ENCODE measurements around the gene ABHD18. TPM values are rescaled to one million over a fixed set of nuclear protein-coding genes. Genes with fewer than 3 reads are reported as not detected.
"Not testable (repeated sequence)": the region's sequence is repeated elsewhere in the genome, so short reads cannot be mapped to it uniquely, and the experiment has no call there.

ABHD18 gene
- total RNA-seq, 1 donor from 2014 or later: 5.4 TPM

DNA sequence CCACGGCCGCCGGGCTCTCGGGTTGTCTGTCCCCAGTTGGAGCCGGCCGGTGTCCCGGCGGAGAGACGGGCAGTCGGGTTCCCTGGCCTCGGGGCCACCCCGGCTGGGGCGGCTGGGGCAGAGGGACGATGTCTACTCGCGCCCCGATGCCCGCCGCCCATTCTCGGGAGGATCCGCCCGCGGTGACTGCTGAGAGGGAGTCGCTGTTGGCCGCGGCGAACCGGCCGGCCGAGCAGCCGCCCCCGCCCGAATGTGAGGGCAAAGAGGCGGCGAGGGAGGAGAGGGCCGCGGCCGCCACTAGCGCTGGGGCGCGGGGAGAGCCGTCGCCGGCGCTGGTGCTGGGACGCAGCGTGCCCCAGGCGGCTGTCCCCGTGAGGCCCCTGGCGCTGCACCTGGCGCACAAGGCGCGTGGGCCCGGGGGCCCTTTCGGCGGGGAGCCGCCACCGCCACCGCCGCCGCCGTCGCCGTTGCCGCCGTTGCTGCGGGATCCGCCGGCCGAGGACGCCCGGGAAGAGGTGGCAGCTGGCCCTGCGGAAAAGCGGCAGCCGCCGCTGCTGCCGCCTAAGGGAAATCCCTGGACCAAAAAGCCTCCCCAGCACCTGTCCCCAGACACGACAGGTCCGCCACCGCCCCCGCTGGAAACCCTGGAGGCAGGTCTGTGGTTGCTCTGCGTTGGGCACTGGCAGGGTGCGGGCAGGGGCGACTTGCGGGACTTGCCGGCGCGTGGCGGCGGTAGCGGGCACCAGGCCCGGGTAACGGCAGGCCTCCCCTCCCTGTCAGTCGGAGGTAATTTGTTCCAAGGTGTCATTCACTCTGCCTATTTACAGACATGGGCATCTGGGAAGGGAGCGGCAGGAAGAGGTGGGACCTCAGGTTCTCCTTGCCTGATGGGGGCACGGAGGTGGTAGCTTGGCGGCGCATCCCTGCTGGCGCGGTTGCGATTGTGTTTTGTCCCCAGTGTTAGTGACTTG lies 96.6 kb downstream of the ABHD18 start:
- DNase-seq (ENCODE audit: low read depth in 2 of 2): peak; percentile 53 to 63

DNA sequence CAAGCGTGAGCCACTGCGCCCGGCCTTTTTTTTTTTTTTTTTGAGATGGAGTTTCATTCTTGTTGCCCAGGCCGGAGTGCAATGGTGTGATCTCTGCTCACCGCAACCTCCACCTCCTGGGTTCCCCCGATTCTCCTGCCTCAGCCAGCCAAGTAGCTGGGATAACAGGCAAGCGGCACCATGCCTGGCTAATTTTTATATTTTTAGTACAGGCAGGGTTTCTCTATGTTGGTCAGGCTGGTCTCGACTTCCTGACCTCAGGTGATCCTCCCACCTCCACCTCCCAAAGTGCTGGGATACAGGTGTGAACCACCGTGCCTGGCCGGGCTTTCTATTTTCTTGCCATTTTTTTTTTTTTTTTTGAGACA lies 101.2 kb downstream of the ABHD18 start:
- DNase-seq (ENCODE audit: low read depth in 2 of 2): not testable (repeated sequence)

DNA sequence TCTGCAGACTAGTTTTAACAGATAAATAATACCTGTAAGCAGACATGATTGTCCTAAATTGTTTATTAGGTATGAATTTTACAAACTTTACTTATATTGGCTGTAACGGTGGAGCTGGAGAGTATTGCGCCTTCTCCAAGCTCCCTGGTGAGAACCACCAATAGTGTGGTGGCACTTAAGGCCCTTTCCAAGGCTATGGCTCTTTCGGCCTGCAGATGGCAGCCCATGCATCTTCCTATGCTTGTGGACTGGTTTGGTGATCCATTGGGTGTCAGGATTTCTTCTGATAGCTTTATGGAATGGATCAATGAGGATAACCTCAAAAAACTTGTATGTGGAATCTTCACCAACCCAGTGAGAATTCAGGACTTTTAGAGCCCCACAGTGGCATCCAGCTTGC lies 103.7 kb downstream of the ABHD18 start:
- peak; percentile 50 to 74 for DNase-seq (ENCODE audit: low read depth in 2 of 2)

GRCh38 chr4:128076464-128076863 lies 111.3 kb downstream of the ABHD18 start:
- no peak for DNase-seq (ENCODE audit: low read depth in 2 of 2)

Other genes starting within 250 kb of the ABHD18 start
- not detected in 2 replicates for gene SLC25A31, start 235.0 kb upstream of the ABHD18 start, total RNA-seq
- gene HSPA4L, start 183.1 kb upstream of the ABHD18 start, total RNA-seq: 0.99 and 2.0 TPM in 2 replicates
- gene PLK4, start 84.5 kb upstream of the ABHD18 start, total RNA-seq: 3.6 and 7.8 TPM in 2 replicates
- 12.0 and 16.1 TPM in 2 replicates for gene MFSD8, start 233 bp upstream of the ABHD18 start, total RNA-seq
- gene LARP1B, start 95.9 kb downstream of the ABHD18 start, total RNA-seq: 8.5 and 13.5 TPM in 2 replicates

Measured in lung microvascular endothelial cell (primary cell).